ENCODE results near the gene ENGASE.
A peak's percentile ranks its signal among the peaks of the same experiment; 100 is the strongest.

The ENGASE gene

DNA sequence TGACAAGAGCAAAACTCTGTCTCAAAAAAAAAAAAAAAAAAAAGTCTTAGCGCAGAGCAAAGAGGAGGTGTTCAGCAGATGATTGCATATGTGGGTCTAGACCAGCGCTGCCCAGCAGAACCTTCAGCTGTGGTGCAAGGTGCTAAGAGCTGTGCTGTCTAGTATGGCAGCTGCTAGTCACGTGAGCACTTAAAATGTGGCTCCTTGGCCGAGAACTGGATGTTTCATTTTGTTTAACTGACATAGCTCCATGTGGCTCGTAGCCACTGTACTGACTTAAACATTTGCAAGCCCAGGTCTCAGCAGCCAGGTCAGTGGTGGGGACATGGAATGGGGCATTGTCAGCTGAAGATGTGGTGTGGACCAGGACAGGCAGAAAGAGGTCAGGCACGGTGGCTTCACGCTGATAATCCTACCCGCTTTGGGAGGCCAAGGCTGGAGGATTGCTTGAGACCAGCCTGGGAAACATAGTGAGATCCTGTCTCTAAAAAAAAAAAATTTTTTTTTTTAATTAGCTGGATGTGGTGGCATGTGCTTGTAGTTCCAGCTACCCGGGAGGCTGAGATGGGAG is 41.5 kb upstream of the ENGASE start:
- Histone ChIP-seq H3K9ac (ENCODE audit: low read length) (no peak overlapping the region), H3K4me1 (ENCODE audit: control insufficient read depth, insufficient read depth, low read length) (peaks cover 25% of the 10 kb centered on the region), H3K27me3 (ENCODE audit: control insufficient read depth, insufficient read depth, low read length) (peaks cover 10% of the 10 kb centered on the region), H3K36me3 (ENCODE audit: control insufficient read depth, insufficient read depth, low read length) (no peaks in the 10 kb centered on the region), H3K4me3 (ENCODE audit: low read length) (no peak overlapping the region), H3K9me3 (ENCODE audit: control insufficient read depth, low read length) (no peaks in the 10 kb centered on the region)

DNA sequence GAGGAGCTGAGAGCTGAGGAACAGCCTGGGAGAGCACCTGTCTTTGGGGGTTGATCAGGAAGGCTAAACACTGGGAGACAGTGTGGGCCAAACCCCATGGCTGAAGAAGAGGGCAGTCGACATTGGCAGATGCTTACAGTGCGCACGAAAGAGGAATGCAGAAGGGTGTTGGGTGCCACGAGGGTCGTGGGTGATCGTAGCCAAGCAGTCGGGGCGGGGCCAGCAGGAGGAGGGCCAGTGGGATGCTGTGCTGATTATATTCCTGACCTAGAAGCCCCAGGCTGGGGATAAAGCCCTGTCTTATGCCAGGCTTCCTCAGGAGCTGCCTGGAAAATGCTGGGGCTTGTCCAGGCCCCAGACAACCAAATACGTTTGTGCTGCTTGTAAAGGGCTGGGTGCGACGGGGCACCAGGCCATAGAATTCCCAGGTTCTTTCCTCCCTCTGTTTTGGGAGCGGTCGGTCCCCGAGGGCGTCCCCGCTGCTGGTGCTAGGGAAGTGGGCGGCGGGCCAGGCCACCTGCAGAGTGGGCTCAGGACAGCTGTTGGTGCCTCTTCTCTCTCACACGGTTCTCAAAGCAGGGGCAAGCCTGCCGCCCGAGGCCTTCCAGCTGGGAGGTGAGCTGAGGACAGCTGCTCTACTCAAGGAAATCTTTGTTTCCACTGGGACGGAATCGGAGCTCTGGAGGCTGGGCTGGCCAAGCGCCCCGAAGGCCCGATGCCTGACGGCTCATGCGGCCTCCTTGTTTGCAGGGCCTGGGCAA is 40.7 kb upstream of the ENGASE start:
- Histone ChIP-seq H3K36me3 (ENCODE audit: control insufficient read depth, insufficient read depth, low read length) (no peaks in the 10 kb centered on the region), H3K4me1 (ENCODE audit: control insufficient read depth, insufficient read depth, low read length) (peaks cover 18% of the 10 kb centered on the region), H3K4me3 (ENCODE audit: low read length) (no peak overlapping the region), H3K9me3 (ENCODE audit: control insufficient read depth, low read length) (no peaks in the 10 kb centered on the region), H3K27me3 (ENCODE audit: control insufficient read depth, insufficient read depth, low read length) (peaks cover 6% of the 10 kb centered on the region), H3K9ac (ENCODE audit: low read length) (peak overlapping the region; percentile 18)

DNA sequence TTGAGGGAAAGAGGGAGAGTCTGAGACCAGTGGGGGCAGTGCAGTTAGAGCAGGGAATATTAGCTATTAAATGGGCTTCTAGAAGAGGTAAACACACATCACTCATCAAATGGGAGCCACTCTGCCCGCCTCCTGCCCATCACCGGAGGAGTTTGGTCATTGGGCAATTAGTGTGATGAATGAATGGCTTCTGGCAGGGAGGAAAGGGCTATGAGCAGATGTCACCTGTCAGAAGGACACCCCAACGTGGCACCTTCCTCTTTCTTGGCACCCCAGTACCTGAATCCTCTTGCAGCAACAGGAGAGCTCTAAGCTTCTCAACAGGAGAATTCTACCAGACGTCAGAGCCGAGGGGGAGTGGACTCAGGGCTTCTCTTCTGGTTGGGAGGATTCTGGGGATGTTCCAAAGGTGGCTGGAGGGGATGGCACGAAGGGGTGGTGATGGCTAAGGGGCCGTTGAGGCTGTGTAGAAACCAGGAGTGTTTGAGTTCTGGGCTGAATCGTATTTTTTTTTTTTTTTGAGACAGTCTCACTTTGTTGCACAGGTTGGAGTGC is 39.6 kb upstream of the ENGASE start:
- no peaks in the 10 kb centered on the region for H3K27me3 ChIP-seq (ENCODE audit: control insufficient read depth, insufficient read depth, low read length)
- H3K9me3 ChIP-seq (ENCODE audit: control insufficient read depth, low read length), result no peaks in the 10 kb centered on the region
- H3K4me1 ChIP-seq (ENCODE audit: control insufficient read depth, insufficient read depth, low read length), result peaks cover 12% of the 10 kb centered on the region
- no peak overlapping the region for H3K9ac ChIP-seq (ENCODE audit: low read length)
- no peak overlapping the region for H3K4me3 ChIP-seq (ENCODE audit: low read length)
- no peaks in the 10 kb centered on the region for H3K36me3 ChIP-seq (ENCODE audit: control insufficient read depth, insufficient read depth, low read length)

DNA sequence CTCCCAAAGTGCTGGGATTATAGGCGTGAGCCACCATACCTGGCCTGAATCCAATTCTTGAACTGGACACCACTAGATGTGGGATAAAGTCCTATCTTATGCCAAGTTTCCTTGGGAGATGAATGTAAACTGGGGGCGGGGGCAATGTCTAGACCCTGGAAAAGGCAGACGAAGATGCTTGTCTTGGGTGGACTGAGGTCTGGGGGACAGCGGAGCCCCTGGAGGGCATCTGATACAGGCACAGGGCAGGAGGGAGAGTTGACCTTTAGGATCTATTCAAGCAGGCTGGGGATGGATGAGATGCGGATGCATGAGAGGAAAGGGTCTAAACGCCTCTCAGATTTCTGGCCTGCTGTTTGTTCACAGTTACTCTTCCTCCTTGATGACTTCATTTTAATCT is 38.9 kb upstream of the ENGASE start:
- H3K9ac ChIP-seq (ENCODE audit: low read length), result no peak overlapping the region
- no peak overlapping the region for H3K4me3 ChIP-seq (ENCODE audit: low read length)
- no peaks in the 10 kb centered on the region for H3K27me3 ChIP-seq (ENCODE audit: control insufficient read depth, insufficient read depth, low read length)
- H3K4me1 ChIP-seq (ENCODE audit: control insufficient read depth, insufficient read depth, low read length), result peaks cover 12% of the 10 kb centered on the region
- H3K36me3 ChIP-seq (ENCODE audit: control insufficient read depth, insufficient read depth, low read length), result no peaks in the 10 kb centered on the region
- no peaks in the 10 kb centered on the region for H3K9me3 ChIP-seq (ENCODE audit: control insufficient read depth, low read length)

DNA sequence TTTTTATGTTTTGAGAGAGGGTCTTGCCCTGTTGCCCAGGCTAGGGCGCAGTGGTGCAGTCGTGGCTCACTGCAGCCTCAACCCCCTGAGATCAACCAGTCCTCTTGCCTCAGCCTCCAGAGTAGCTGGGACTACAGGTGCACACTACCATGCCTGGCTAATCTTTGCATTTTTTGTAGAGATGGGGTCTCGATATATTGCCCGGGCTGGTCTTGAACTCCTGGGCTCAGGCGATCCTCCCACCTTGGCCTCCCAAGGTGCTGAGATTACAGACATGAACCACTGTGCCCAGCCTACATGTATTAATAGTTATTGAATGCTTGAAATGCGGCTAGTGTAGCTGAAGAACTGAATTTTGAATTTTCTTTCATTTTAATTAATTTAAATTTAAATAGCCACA is 38.4 kb upstream of the ENGASE start:
- Histone ChIP-seq H3K36me3 (ENCODE audit: control insufficient read depth, insufficient read depth, low read length) (no peaks in the 10 kb centered on the region), H3K4me3 (ENCODE audit: low read length) (no peak overlapping the region), H3K4me1 (ENCODE audit: control insufficient read depth, insufficient read depth, low read length) (peaks cover 12% of the 10 kb centered on the region), H3K9ac (ENCODE audit: low read length) (no peak overlapping the region), H3K9me3 (ENCODE audit: control insufficient read depth, low read length) (no peaks in the 10 kb centered on the region), H3K27me3 (ENCODE audit: control insufficient read depth, insufficient read depth, low read length) (no peaks in the 10 kb centered on the region)

DNA sequence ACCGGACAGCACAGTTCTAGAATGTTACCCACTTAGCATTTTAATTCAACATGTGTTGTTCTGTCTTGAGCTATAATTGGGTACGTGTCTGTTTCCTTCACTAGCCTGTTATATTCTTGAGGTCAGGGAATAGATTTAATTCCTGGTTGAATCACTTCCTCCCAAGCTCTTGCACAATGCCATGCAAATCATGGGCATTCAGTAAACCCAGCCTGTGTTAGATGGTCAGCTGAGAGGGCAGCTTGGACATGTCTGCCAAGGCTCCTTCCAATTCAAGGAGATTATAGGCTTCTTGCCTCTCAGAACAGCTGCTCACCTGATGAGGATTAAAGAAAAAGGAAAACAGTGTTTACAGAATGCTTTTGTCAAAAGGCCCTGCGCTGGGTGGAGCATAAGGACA is 38.0 kb upstream of the ENGASE start:
- no peaks in the 10 kb centered on the region for H3K27me3 ChIP-seq (ENCODE audit: control insufficient read depth, insufficient read depth, low read length)
- no peaks in the 10 kb centered on the region for H3K9me3 ChIP-seq (ENCODE audit: control insufficient read depth, low read length)
- no peak overlapping the region for H3K9ac ChIP-seq (ENCODE audit: low read length)
- H3K36me3 ChIP-seq (ENCODE audit: control insufficient read depth, insufficient read depth, low read length), result no peaks in the 10 kb centered on the region
- H3K4me1 ChIP-seq (ENCODE audit: control insufficient read depth, insufficient read depth, low read length), result peaks cover 12% of the 10 kb centered on the region
- H3K4me3 ChIP-seq (ENCODE audit: low read length), result no peak overlapping the region

DNA sequence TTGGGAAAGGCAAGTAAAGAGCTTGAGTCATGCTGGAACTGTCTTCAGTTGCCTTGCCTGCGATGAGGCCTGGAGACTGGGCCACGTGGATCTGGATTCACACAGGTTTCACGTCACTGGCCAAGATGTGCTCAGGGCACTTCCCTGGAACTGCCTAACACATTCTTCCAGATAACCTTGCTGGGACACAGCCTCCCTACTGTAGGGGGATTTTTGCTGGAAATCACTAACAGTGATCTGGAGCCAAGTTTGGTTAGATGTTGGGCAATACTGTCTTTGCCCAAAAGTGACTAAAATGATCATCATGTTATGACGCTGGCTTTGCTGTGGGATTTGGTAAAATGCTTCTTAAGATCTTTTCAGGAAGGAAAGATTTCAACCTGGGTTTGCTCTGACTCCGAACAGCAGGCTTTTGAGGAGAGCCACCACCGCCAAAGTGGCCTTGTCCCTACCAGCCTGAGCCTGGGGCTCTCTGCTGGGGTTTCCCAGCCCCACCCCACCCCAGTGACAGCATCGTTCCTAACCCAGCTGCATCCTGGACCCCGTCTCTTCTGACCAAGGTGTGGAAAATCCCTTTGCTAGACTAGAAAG is 36.0 kb upstream of the ENGASE start:
- Histone ChIP-seq H3K36me3 (ENCODE audit: control insufficient read depth, insufficient read depth, low read length) (no peaks in the 10 kb centered on the region), H3K9ac (ENCODE audit: low read length) (no peak overlapping the region), H3K4me1 (ENCODE audit: control insufficient read depth, insufficient read depth, low read length) (peaks cover 11% of the 10 kb centered on the region), H3K9me3 (ENCODE audit: control insufficient read depth, low read length) (no peaks in the 10 kb centered on the region), H3K4me3 (ENCODE audit: low read length) (no peak overlapping the region), H3K27me3 (ENCODE audit: control insufficient read depth, insufficient read depth, low read length) (no peaks in the 10 kb centered on the region)

DNA sequence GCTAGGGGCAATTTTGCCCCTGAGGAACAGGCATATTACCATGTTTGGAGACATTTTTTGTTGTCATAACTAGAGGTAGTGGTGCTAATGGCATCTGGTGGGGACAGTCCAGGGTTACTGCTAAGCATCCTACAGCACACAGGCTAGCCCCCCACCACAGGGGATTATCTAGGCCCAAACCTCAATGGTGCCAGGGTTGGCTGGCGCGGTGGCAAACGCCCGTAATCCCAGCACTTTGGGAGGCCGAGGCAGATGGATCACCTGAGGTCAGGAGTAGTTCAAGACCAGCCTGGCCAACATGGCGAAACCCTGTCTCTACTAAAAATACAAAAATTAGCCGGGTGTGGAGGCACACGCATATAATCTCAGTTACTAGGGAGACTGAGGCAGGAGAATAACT is 35.5 kb upstream of the ENGASE start:
- Histone ChIP-seq H3K4me3 (ENCODE audit: low read length) (no peak overlapping the region), H3K36me3 (ENCODE audit: control insufficient read depth, insufficient read depth, low read length) (no peaks in the 10 kb centered on the region), H3K27me3 (ENCODE audit: control insufficient read depth, insufficient read depth, low read length) (no peaks in the 10 kb centered on the region), H3K9ac (ENCODE audit: low read length) (no peak overlapping the region), H3K4me1 (ENCODE audit: control insufficient read depth, insufficient read depth, low read length) (peaks cover 6% of the 10 kb centered on the region), H3K9me3 (ENCODE audit: control insufficient read depth, low read length) (no peaks in the 10 kb centered on the region)

DNA sequence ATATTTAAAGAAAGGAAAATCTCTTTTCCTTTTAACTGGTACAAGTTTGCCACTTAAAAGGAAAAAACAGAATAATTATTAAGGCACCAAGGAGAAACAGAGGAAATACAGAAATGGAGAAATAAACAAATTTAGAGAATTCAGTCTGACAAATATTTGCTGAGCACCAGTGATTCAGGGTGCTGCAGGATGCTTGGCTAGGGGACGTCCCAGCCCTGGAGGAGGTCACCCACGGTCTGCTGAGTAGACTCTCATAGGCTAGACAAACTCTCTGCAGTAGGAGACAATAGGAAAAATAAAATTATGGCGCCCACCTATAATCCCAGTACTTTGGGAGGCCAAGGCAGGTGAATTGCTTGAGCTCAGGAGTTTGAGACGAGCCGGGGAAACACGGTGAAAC is 34.7 kb upstream of the ENGASE start:
- Histone ChIP-seq H3K9ac (ENCODE audit: low read length) (no peak overlapping the region), H3K27me3 (ENCODE audit: control insufficient read depth, insufficient read depth, low read length) (no peaks in the 10 kb centered on the region), H3K4me1 (ENCODE audit: control insufficient read depth, insufficient read depth, low read length) (no peaks in the 10 kb centered on the region), H3K36me3 (ENCODE audit: control insufficient read depth, insufficient read depth, low read length) (no peaks in the 10 kb centered on the region), H3K4me3 (ENCODE audit: low read length) (no peak overlapping the region), H3K9me3 (ENCODE audit: control insufficient read depth, low read length) (no peaks in the 10 kb centered on the region)

DNA sequence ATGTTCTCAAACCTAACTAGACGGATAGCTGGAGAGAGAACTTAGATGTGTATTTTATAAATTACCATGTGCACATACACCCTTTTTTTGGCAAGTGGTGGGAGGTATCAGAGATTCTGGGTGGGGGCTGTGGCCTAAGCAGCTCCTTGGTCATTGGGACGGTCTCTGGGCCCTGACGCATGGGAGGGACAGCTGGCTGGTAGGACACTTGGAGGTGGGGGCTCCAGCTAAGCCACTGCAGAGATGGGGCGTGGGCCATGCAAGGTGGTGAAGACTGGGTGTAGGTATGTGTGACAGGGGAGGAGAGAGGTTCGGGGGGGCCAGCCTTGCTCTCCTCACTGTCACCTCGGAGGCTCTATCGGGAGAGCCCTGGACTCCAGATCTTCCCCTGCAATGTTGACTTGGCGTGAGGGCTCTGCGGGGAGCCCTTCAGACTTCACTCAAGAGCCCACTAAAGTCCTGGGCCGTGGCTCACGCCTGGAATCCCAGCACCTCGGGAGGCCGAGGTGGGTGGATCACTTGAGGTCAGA is 33.5 kb upstream of the ENGASE start:
- no peak overlapping the region for H3K9ac ChIP-seq (ENCODE audit: low read length)
- H3K4me1 ChIP-seq (ENCODE audit: control insufficient read depth, insufficient read depth, low read length), result no peaks in the 10 kb centered on the region
- no peak overlapping the region for H3K4me3 ChIP-seq (ENCODE audit: low read length)
- H3K27me3 ChIP-seq (ENCODE audit: control insufficient read depth, insufficient read depth, low read length), result no peaks in the 10 kb centered on the region
- no peaks in the 10 kb centered on the region for H3K9me3 ChIP-seq (ENCODE audit: control insufficient read depth, low read length)
- no peaks in the 10 kb centered on the region for H3K36me3 ChIP-seq (ENCODE audit: control insufficient read depth, insufficient read depth, low read length)

DNA sequence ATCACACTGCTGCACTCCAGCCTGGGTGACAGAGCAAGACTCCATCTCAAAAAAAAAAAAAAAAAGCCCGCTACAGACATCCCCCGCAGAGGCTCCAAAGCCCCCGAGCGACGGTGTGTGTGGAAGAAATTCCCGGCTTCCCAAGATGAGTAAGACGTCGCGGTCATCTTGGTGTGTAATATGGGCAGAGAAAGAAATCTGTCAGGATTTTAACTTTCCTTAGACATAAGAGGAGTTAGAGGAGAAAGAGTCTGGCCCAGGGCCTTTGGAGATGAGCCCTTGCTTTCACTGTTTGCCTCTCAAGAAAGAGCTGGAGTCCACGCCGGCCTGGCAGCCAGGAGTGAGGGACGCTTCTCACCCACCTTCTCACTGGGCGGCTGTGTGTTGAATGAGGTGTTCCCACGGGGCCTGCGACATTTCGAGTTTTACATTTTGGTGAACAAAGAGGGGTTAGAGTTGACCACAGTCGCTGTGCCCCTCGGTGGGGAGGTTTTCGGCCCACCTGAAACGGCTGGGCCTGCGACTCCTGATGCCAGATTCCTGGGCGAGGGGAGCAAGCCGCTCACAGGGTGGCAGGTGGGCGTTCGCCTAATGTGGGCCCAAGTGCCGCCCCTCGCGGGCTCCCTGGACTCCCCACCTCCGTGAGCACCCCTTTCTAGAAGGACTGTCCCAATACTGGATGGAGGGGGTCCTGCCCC is 32.8 kb upstream of the ENGASE start:
- no peaks in the 10 kb centered on the region for H3K9me3 ChIP-seq (ENCODE audit: control insufficient read depth, low read length)
- no peak overlapping the region for H3K9ac ChIP-seq (ENCODE audit: low read length)
- H3K4me3 ChIP-seq (ENCODE audit: low read length), result no peak overlapping the region
- H3K27me3 ChIP-seq (ENCODE audit: control insufficient read depth, insufficient read depth, low read length), result no peaks in the 10 kb centered on the region
- no peaks in the 10 kb centered on the region for H3K4me1 ChIP-seq (ENCODE audit: control insufficient read depth, insufficient read depth, low read length)
- no peaks in the 10 kb centered on the region for H3K36me3 ChIP-seq (ENCODE audit: control insufficient read depth, insufficient read depth, low read length)
